CD4-positive, alpha-beta T cell treated with Interleukin-21 for 1 hour (primary cell): ENCODE data around the gene ELAVL1.
"Not testable (repeated sequence)": the region's sequence is repeated elsewhere in the genome, so short reads cannot be mapped to it uniquely, and the experiment has no call there.

Experiments used
- DNase-seq: peaks from one replicate; pipeline ENCODE4 v3.0.0-alpha.2; 2020

Gene ELAVL1

DNA sequence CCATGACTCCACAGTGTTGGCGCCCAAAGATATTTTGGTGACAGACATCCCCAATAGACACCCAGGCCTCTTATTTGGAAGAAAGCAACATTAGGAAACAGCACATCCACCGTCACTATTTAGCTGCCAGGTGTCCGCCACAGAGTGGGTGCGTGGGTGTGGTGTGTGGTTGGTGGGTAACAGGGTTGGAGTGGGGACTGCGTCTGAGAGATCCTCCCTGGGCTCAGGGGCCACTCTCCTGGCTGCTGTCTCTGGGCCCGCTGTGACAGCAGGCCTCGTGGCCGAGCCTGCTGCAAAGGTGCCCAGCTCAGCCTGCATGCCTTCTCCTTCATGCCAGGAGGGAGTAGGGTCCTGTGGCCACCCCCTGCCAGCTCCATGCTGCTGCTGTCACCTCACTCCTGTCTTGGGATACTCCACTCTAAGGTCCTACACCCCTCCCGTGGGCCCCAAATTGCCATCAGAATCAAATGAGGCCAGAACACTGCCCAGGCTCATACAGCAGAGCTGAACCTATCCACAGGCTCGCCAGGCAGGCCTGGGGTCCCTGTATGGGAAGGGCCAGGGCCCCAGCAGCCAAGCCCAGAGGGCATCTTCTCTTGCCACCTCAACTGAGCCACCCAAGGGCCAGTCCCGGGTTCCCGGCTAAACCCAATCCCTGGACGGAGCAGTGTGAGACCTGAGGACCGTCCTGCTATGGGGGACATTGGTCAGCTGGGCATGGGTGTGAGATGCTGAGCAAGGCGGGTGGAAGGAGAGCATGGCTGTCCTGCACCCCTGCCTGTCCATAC is 37.2 kb downstream of the ELAVL1 start:
- DNase-seq = no peak

DNA sequence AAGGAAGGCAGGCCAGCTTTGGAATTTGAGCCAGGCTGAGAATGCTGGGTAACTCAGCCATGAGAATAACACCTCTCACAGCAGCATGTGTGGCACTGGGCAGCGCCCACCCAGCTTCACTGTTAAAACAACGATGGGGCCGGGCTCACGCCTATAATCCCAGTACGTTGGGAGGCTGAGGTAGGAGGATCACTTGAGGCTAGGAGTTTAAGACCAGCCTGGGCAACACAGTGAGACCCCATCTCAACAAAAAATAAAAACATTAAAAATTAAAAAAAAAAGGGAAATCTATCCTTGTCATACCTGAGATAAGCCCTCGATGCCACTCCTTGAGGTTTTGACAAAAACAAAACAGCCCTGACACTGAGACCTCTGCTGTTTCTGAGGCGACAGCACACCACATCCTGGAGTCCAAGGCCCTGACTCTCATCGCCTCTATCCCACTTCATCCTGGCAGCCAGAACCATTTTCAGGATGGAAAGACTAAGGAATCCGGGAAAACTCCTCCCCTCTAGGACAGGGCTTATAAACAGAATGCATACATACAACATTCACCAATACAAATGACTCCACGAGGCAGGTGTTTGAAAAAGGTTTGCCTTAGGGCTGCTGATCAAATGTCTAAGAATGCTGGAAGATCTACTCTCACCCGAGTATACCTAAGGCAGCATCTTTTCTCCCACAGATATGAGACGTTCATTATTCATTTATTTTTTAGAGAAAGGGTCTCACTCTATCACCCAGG is 39.3 kb downstream of the ELAVL1 start:
- no peak for DNase-seq

DNA sequence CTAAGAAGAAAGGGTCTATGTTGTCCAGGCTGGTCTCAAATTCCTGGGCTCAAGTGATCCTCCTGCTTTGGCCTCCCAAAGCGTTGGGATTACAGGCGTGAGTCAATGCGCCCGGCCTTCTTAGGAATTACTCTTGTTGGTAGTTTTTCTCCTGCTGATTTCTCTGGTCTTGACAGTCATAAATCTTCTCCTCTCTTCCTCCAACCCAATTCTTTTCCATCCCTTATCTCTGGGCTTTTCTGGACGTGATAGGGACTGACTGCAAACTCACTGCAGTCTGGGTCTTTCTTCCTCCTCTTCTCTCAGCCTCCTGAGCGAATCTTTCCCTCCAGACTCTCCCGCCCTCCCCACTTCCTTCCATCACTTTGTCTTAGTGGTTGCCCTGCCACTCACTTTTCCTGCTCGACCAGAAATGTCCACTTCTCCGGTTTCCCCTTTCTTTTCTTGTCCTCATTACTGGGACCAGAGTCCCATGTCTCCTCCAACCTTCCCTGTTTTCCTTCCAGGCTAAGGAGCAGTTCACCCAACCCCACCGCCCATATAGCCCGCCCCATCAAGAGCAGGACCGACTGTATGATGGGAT is 40.1 kb downstream of the ELAVL1 start:
- no peak for DNase-seq

DNA sequence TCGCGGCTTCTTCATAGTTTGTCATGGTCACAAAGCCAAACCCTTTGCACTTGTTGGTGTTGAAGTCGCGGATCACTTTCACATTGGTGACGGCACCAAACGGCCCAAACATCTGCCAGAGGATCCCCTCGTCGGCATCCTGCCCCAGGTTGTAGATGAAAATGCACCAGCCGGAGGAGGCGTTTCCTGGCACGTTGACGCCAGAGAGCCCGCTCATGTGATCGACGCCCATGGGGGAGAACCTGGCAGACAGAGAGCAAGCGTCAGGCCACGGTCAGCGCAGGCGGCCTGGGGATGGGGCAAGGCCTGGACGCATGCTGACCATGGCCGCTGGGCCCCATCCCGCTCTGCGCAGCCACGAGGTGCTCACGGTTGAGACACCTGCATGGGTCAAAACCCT is 41.9 kb downstream of the ELAVL1 start:
- DNase-seq = no peak

GRCh38 chr19:7962644-7963268 is 42.7 kb downstream of the ELAVL1 start:
- DNase-seq = no peak

DNA sequence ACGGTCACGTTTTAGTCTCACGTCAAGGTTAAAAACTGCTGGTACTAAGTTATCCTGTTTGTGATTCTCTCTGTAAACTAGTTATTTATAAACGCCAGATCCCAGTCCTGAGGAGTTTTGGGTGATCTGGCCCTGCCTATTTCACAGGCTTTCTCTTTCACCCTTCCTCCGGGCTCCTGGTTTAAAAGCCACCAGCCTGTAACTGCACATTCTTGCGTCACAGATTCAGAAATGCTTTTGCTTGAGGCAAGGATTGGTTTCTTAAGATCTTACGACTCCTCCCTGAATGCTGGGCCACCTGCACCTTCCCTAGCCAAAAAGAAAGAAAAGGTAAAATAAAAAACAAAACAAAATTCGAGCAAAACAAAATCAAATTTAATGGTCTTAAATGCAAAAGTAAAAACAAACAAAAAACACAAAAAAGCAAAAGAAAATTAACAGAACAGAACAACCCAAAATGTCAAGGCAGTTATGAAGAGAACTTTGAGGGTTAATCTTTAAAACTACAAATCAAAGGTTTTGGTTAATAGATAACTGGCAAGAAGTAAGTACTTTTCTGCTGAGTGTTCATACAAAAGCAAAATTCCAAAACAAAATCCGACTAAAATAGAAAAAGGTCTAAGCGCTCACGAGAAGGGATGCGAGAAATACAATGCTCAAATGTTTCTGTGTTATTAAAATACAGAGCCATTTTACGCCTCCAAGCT is 43.4 kb downstream of the ELAVL1 start:
- no peak for DNase-seq

DNA sequence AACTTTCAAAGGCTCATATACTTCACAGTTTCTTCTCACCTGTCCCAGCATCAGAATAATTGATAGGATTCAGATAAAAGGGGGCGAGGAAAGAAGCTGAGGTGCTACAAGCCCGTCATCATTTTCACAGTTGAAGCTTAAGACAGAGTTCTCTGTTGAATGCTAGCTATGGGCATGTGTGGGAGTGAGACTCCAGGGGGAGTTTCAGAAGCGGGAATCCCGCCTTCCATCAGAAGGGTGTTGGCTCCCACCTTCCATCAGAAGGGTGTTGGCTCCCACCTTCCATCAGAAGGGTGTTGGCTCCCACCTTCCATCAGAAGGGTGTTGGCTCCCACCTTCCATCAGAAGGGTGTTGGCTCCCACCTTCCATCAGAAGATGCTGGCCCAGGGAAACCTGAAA is 44.4 kb downstream of the ELAVL1 start:
- DNase-seq = not testable (repeated sequence)

DNA sequence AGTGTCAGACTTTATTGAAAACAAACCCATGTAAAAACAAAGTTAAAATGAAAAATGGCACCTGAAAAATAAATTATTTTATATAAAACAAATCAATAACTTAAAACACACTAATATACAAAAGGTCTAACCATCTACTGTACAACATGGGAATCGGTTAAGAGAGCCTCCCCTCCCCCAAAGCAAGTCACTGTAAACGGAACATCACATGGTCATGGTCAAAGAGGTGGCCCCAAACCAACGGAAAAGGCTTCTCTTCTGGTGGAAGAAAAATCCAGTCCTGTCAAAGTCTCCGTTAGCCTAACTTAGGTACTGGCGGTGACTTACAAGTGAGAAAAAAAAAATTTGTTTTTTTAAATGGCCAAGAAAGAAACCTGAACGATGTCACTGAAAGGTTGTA is 46.2 kb downstream of the ELAVL1 start:
- DNase-seq = no peak

- no peak for DNase-seq
Observed at GRCh38 chr19:7955696-7956095, 49.7 kb downstream of the ELAVL1 start.

DNA sequence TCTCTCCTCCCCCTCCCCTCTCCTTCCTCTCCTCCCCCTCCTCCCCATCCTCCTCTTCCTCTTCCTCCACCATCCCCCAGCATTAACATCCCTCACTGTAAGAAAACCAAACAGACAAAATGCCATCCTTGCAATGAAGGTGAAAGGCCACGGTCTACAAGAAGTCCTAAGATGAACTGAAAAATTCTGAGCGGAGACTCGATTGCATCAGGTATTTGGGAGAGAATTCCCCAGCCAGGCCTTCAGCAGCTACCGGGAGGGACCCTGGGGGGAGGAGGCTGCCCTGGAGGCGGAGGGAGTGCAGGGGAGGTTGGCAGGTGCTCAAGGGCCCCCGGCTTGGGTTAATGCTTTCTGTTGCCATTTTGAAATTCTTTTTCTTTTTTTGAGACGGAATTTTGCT is 51.9 kb downstream of the ELAVL1 start:
- DNase-seq = no peak

GRCh38 chr19:7953060-7953459 is 52.4 kb downstream of the ELAVL1 start:
- DNase-seq = no peak

DNA sequence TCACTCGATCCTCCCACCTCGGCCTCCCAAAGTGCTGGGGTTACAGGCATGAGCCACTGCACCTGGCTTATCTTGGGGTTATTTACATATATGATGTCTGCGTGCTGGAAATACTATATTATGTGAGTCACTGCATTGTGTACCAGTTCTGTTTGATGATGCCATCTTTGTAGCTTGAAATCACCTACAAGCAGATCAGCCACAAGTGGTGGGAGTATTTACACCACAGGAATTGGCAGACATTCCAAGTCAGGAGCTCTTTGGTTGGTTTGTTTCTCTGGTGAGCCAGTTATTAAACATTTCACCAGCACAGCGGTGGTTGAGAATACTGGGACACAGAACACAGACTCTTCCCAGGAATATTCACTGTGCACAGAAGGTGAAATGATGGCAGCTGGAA is 57.5 kb downstream of the ELAVL1 start:
- DNase-seq = no peak

GRCh38 chr19:7944177-7944761 is 61.2 kb downstream of the ELAVL1 start:
- DNase-seq = peak; percentile 88

GRCh38 chr19:7943444-7944176 is 61.8 kb downstream of the ELAVL1 start, which contains the start of gene TIMM44:
Gene TIMM44 (minus strand): TSS chr19:7943666. CDS start chr19:7943651, 15 bp downstream.
- DNase-seq = peak; percentile 99

GRCh38 chr19:7942981-7943443 is 62.4 kb downstream of the ELAVL1 start:
- DNase-seq = no peak

DNA sequence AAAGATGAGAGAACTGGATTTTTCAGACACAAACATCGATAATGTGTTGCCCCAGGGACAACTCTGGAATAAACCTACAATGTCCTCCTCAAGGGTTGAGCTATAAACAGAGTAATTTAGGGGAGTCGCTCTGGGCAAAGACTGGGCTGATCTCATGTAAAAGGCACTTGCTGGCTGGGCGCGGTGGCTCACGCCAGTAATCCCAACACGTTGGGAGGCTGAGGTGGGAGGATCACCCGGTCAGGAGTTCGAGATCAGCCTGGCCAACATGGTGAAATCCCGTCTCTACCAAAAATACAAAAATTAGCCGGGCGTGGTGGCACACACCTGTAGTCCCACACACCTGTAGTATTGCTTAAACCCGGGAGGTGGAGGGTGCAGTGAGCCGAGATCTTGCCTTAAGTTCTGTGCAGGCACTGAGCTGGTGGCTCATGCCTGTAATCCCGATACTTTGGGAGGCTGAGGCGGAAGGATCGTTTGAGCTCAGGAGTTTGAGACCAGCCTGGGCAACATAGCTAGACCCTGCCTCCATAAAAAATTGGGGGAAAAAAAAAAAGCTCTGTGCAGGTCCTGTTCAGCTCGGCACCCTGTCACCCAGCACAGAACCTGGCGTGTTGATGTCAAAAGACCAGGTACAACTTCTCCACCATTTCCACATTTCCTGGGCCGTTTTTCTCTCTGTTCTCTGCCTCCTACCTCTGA is 63.4 kb downstream of the ELAVL1 start:
- no peak for DNase-seq

GRCh38 chr19:7940841-7941240 is 64.6 kb downstream of the ELAVL1 start:
- no peak for DNase-seq

DNA sequence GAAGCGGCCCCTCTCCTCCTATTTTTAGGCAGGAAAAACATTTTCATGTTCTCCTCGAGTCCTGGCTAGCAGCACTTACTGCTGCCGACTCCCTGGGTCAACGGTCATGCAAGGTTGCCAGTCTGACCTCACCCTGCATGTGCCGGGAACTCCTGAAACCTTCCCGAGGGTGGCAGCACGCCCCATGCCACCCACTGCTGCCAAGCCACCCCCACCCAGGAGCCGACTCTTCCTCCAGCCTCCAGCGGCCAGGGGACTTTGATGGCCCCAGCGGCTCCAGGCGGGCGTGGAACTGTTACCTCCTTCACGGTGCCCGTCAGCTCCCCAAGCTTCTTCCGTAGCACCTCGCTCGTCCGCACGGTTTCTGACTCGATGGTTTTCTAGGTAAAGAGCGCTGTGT is 70.7 kb downstream of the ELAVL1 start:
- no peak for DNase-seq

DNA sequence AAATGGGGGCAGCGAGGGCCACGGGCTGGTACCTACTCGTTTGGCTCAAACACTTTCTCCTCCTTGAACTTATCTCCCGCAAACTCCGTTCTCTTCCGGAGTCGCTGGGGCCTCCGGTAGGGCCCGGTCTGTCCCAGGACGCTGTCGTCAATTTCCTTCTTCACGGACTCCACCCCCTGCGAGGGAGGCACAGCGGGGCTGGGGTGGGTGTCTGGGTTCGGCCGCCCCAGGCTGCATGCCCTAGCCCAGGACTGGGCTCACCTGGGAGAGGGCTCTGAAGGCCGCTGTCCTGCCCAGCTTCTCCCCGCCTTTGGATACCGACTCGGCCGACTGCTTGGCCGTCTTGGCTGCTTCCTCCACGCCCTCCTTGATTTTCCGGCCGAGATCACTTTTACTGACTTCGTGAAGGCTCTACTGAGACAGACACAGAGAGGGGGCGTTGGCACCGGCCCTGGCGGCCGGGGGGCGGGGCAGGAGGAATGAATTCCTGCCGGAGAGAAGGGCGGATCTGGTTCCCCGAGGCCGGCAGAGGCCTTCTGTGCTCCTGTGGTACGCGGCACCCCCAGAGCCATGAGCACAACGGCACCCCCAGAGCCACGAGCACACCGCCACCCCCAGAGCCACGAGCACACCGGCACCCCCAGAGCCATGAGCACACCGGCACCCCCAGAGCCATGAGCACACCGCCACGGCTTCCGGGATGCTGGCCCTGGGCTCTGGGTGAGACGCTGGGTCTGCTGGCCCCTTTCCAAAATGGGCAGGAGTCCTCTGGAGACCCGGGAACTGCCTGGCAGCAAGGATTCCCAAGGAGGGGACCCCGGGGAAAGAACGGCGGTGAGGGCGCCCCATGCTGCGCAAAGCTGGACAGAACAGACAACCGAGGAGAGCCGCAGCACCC is 71.4 kb downstream of the ELAVL1 start:
- no peak for DNase-seq

GRCh38 chr19:7933411-7933810 is 72.0 kb downstream of the ELAVL1 start:
- DNase-seq = no peak
